Kidney tubule cell (primary cell): ENCODE data around the gene SCARB2.
"Not testable (repeated sequence)": the region's sequence is repeated elsewhere in the genome, so short reads cannot be mapped to it uniquely, and the experiment has no call there.

Source experiments
- DNase-seq: peaks from one replicate; pipeline ENCODE4 v3.0.0-alpha.2; 2018; ENCODE audit warnings: low spot score

The SCARB2 gene, protein sequence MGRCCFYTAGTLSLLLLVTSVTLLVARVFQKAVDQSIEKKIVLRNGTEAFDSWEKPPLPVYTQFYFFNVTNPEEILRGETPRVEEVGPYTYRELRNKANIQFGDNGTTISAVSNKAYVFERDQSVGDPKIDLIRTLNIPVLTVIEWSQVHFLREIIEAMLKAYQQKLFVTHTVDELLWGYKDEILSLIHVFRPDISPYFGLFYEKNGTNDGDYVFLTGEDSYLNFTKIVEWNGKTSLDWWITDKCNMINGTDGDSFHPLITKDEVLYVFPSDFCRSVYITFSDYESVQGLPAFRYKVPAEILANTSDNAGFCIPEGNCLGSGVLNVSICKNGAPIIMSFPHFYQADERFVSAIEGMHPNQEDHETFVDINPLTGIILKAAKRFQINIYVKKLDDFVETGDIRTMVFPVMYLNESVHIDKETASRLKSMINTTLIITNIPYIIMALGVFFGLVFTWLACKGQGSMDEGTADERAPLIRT

GRCh38 chr4:76213415-76214176, at the start of gene SCARB2:
TSS of gene SCARB2 (minus strand) at chr4:76213824. CDS start at chr4:76213543, 281 bp downstream.
- peak; percentile 89 for DNase-seq

DNA sequence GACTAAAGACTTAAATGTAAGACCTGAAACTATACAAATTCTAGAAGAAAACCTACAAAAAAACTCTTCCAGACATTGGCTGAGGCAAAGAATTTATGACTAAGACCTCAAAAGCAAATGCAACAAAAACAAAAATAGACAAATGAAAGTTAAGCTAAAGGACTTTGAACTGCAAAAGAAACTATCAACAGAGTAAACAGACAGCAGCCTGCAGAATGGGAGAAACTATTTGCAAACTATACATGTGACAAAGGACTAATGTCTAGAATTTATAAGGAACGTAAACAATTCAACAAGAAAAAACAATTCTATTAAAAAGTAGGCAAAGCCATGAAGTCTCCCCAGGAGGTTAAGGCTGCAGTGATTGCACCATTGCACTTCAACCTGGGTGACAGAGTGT, 46.9 kb upstream of the SCARB2 start:
- DNase-seq: no peak

- DNase-seq: no peak
Observed at GRCh38 chr4:76257824-76258223, 44.2 kb upstream of the SCARB2 start.

DNA sequence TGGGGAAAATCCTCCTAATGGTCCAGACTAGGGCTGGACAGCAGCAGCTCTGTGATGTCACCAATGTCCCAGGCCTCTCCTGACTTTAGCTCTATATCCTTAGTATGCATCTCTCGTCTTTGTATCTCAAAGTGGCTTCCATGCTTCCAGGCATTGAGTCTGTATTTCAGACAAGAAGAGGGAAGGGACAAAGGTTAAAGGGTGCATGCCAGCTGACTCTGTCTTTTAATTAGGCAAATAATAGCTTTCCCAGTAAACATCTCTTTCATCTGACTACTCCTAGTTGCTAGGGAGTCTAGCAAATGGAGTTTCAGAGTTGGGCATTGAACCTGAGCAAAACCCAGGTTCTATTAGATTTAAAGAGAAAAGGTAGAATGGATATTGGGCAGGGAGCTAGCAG, 43.3 kb upstream of the SCARB2 start:
- no peak for DNase-seq

DNA sequence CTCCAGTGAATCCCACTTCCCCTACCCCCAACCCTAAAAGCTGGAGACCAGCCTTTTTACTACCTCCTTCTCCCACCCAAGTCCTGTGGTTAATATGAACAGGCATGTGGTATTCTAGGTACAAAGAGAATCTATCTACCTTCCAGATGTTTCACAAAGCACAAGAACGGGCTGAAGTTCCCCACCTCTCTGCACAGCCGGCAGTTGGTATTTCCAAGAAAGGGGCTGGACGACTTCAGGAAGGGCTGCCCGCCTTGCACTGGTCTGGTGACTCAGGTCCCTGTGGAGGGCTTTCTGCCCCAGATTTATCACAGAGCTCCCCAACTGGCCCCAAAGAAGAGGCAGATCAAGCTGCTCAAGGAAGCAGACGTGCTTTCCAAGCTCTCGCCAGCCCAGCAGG, 42.4 kb upstream of the SCARB2 start:
- no peak for DNase-seq

GRCh38 chr4:76253511-76253910, 39.9 kb upstream of the SCARB2 start:
- no peak for DNase-seq

GRCh38 chr4:76252271-76252653, 38.6 kb upstream of the SCARB2 start:
- DNase-seq: no peak

GRCh38 chr4:76251441-76252270, 38.0 kb upstream of the SCARB2 start, which contains the start of gene FAM47E:
TSS of gene FAM47E (plus strand) at chr4:76251721. CDS start at chr4:76251747, 26 bp downstream.
- DNase-seq: peak; percentile 90

DNA sequence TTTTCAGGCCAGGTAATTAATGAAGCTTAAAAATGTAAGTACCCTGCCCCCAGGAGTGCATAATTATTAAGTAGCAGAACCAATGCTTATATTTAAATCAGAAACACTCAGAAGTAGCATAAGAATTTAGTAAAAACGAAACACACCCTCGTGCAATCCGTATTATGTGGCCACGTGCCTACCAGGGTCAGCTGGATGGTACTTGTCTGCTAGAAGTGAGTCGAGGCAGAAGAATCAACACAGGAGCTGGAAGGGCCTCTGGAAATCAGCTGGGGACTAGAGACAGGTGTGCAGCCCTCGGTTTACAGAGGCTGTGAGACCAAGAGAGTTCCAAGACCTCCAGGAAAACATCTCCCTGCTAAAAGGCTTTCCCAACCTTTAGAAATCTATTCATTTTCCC, 37.3 kb upstream of the SCARB2 start:
- no peak for DNase-seq

- DNase-seq: no peak
Observed at GRCh38 chr4:76246852-76247251, 33.2 kb upstream of the SCARB2 start.

GRCh38 chr4:76246025-76246424, 32.4 kb upstream of the SCARB2 start:
- DNase-seq: no peak

- DNase-seq: not testable (repeated sequence)
Observed at GRCh38 chr4:76243877-76244276, 30.3 kb upstream of the SCARB2 start.

GRCh38 chr4:76240236-76240635, 26.6 kb upstream of the SCARB2 start:
- DNase-seq: no peak

DNA sequence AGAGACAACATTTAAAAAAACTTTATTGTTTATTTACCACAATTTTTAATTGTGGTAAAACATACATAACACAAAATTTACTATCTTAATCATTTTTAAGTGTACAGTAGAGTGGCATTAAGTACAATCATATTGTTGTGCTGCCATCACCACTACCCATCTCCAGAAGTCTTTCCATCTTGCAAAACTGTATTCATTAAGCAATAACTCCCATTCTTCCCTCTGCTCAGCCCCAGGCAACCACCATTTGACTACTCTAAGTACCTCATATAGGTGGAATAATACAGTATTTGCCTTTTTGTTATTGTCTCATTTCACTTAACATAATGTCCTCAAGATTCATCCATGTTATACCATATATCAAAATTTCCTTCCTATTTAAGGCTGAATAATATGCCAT, 25.1 kb upstream of the SCARB2 start:
- DNase-seq: no peak

- no peak for DNase-seq
Observed at GRCh38 chr4:76238236-76238635, 24.6 kb upstream of the SCARB2 start.

GRCh38 chr4:76235915-76236314, 22.3 kb upstream of the SCARB2 start:
- DNase-seq: peak; percentile 54

DNA sequence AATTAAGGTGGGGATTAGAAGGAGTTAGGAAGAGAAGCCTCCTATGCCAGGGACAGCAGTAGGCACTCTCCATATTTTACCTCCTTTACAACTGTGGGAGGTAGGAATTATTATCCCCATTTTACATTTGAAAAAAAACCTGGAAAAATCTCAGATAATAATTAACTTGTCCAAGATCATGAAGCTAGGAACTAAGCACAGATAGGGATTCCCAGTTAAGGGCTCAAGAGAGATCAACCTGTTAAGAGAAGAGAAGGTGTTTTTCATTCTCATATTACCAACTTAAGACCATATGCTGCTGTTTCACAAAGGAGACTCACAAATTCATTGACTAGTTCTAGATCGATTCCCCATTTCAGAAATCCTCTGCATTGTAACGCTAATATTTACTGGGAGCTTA, 21.8 kb upstream of the SCARB2 start:
- DNase-seq: no peak

- no peak for DNase-seq
Observed at GRCh38 chr4:76234679-76235044, 21.0 kb upstream of the SCARB2 start.

- peak; percentile 51 for DNase-seq
Observed at GRCh38 chr4:76233967-76234678, 20.5 kb upstream of the SCARB2 start.

DNA sequence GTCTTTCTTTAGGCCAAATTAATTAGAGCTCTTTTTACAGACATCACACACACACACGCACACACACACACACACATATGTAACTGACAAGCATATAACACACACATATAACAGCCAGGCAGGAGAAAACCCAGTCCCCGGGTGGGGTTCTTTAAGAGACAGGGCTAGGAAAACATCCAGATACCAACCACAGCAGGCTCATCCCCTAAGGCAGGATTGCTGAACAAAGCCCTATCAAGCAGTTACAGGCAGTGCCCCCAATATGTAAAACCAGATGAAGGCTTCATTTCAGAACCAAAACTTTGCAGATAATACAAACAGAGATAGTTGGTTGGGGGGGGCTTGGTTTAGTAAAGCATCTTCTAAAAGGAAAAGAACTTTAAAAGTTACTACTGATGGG, 19.9 kb upstream of the SCARB2 start:
- DNase-seq: no peak

DNA sequence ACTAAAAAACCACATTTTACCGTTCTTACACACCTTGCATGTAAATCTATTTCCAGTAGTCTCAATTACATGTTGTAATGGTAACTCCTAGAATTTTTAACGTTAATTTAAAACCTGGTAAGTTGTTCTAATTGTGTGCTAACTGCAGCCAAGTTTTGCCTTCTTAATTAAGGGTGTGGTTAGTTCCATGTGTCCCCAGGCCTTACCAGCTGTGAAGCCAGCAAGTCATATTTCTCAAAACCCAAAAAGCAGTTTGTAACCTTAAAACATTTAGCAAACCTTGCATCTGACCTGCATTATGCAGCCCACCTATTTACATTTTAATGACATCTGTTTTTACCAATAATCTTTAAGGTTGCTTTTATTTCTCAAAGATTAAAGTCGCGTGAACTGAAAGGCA, 19.5 kb upstream of the SCARB2 start:
- DNase-seq: no peak

DNA sequence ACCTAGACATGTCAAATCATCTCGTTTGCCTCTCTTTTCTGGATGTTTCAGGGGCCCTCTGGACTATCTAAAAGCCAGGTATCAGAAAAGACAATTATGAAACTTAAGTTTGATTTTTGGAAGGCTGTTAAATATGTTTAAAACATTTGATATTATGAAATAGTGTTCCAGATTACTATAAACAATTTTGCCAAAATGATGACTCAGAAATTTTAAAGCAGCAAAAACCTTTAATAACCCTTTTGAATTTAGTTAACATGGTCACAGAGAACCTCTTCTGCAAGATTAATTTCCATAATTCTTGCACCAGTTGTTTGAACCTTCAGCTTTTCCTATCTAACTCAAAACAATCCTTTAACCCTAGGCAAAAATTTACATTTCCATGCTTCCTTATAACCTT, 19.1 kb upstream of the SCARB2 start:
- no peak for DNase-seq
